WI38 (cell line): Measurements from ENCODE around the gene LPP.

Source experiments
- H3K4me3 ChIP-seq: 2 replicates; pipeline ENCODE4 v1.5.1; 2011; ENCODE audit warnings: low read depth, mild to moderate bottlenecking, control low read depth, low read length
- TF ChIP-seq, protein P1 (sequence below): IDR thresholded peaks from 2 replicates; pipeline ENCODE4 v1.5.1; 2012; ENCODE audit warnings: low read depth, mild to moderate bottlenecking, control low read depth, low read length

The LPP gene

DNA sequence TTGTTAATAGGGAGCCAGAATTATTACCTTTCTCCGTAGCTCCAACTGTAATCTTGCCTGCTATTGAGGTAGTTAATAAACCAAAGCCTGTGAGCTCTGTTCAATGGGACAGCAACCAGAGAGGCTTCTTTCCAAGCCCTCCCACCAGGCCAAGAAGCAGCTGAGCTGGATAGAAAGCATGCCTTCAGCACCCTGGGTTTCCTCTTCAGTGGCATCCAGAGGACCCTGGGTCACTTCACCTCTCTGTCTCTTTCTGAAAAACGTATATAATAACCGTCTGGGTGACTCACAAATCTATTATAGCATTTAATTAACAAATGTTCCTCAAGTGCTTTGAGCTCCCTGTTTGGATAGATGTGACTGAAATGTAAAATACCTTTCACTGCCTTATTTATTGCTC, 420.0 kb downstream of the LPP start:
- no peak overlapping the region for H3K4me3 ChIP-seq
- TF ChIP-seq, protein P1, sequence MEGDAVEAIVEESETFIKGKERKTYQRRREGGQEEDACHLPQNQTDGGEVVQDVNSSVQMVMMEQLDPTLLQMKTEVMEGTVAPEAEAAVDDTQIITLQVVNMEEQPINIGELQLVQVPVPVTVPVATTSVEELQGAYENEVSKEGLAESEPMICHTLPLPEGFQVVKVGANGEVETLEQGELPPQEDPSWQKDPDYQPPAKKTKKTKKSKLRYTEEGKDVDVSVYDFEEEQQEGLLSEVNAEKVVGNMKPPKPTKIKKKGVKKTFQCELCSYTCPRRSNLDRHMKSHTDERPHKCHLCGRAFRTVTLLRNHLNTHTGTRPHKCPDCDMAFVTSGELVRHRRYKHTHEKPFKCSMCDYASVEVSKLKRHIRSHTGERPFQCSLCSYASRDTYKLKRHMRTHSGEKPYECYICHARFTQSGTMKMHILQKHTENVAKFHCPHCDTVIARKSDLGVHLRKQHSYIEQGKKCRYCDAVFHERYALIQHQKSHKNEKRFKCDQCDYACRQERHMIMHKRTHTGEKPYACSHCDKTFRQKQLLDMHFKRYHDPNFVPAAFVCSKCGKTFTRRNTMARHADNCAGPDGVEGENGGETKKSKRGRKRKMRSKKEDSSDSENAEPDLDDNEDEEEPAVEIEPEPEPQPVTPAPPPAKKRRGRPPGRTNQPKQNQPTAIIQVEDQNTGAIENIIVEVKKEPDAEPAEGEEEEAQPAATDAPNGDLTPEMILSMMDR, result no peak

DNA sequence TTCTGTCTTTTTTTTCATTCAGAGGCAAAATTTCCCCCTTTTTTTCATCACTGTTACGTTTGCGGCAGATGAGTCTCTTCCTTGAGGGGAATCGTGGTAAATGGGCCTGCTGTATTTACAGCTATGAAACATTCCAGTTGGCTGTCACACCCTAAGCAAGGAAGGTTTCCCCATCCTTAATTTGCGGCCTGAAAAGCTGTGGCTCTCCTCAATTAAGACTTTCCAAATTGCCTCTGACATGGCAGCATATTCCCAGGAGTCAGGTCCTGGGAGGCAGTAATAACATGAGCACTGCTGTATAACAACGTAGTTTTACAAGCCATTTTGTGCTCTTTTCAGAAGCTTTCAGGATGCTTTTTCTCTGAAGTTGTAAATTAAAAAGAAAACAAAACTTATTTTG, 420.9 kb downstream of the LPP start:
- TF ChIP-seq, protein P1, result no peak
- H3K4me3 ChIP-seq, result no peak overlapping the region

DNA sequence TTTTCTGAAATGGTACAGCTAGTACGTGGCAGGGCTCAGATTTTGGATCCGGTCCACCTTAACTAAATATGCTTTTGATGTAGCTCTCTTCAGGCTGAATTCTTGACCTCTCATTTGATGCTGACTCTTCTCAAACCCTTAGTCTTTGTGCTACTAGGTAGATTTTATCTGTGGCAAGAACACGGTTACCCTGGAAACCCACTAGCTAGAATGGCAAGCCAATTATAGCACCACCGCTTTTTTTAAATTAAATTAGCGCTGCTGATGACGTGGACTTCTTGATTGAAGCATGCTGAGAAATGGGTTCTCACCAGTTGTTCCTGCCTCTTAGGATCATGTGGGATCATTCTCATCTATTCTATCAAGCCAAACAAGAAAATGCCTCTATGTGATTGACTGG, 421.5 kb downstream of the LPP start:
- no peak overlapping the region for H3K4me3 ChIP-seq
- TF ChIP-seq, protein P1, result no peak

DNA sequence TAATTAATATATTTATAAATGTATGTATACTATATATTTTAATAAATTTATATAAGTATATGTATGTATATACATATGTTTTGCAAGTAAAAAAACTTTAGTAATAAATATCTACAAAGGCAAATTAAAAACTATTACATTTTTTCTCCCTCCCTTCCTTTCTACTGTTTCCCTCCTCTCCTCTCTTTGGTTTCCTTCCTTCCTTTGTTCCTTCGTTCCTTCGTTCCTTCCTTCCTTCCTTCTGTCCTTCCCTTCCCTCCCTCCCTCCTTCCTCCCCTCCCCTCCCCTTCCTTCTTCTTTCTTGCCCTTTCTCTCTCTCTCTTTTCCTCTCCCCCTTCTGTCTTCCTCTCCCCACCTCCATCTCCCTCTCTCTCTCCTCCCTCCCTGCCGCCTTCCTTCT, 423.6 kb downstream of the LPP start:
- TF ChIP-seq, protein P1, result no peak
- H3K4me3 ChIP-seq, result no peak overlapping the region

DNA sequence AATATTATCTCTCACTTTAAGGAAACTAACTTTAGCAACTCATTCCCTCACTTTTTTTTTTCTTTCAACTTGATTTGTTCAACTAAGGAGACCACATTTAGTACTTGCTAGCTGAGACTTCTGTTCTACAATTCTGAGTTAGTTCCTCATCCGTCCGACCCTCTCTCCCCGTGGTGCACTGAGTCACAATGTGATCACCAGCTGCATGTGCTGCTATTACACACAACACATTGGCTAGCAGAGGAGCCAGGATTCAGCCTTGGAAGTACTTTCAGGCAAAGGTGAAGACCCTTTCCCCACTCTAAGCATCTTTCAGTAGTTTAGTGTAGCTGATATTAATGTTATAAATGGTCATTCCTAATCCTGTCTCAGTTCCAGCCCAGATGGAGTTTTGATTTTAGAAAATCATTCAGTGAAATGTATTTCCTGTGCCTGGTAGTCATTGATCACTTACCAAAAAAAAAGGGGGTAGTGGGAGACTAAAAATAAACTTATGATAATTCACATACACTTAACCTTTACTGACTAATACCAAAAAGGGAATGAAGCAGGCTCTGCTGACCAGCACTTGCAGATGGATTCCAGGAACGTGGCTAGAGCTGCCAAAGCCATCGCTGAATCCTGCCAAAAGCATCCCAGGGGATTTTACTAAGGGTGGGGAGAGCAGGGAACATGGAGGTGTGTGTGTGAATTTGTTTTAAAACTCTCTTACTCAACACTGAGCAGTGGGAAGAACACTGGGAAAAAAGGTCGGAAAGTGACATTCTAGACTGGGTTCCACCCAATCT, 424.8 kb downstream of the LPP start:
- TF ChIP-seq, protein P1, result no peak
- no peak overlapping the region for H3K4me3 ChIP-seq

DNA sequence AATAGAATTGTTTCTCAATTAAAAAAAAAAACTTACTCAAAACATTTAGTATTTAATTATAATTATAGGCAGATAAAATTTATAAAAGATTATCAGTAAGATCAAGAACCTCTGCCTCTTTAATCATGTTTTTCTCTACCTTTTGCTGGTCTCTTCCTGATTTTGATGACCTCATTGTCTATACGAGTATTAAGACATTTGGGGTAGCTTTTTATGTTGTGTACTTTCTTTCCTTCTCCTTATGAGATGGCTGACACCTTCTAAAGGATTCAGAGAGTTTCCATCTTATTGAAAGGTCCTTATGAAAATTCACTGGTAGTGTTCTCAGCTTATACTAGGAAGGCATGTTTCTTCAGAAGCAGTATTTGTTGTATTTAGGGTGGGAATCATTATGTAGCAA, 426.3 kb downstream of the LPP start:
- H3K4me3 ChIP-seq, result no peak overlapping the region
- TF ChIP-seq, protein P1, result no peak

DNA sequence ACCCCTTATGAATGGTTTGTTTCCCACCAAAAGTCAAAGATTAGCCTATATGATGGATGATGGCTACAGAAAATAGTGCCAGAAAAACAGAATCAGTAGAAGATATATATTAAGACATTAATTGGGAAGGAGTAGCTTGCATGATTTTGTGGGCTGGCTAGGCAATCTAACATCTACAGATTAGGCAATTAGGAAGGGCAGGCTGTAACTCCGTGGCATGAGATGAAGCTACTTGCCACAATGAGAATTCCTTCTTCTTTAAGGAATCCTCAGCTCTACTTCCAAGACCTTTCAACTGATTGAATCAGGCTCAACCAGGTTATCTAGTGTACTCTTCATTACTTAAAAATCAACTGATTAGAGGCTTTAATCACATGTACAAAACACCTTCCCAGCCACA, 426.7 kb downstream of the LPP start:
- no peak overlapping the region for H3K4me3 ChIP-seq
- TF ChIP-seq, protein P1, result no peak
